ENCODE measurements around the gene TMEM120B.

TMEM120B gene

GRCh38 chr12:121806009-121806545 is 93.5 kb downstream of the TMEM120B start:
- DNase-seq: peak in 1 of 2 donors; percentile 31

DNA sequence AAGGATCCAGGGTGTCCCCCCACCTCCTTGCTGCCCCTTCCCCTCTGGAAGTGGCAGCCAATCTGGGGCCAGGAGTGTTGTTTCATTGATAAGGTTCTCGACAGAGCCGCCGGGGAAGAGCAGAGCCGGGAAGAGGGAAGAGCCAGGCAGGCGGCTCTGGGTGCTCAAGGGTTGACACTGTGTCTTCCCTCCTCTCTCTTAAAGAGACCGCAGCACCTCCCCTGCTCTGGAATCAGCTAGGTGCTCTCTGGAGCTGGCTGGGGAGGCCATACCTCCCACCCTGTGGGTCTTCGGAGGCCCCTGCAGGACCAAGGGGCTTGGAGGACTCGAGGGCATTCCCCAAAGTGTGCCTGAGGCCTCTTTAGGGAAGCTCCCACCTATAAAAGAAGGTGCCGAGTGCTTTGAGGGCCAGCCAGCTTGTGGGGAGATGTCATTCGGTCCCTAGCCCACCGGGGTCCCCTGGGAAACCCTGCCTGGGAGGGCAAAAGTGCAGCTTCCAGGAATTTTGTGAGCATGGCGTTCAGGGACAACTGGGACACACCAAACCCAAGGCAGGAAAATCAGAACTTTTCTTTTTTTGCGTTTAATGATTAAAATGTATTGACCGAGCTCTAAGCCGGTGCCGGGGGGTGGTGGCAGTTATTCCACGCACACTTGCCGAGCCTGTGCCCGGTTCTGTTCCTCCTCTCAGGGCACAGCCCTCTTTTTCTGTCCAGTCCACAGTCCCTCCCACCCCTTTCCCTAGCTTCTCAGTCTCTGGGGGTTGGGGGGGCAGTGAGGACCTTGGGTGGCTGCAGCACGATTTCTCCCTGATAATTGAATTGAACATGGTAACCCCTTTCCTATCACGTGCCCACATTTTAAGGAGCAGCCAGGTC is 94.2 kb downstream of the TMEM120B start:
- DNase-seq: no peak

DNA sequence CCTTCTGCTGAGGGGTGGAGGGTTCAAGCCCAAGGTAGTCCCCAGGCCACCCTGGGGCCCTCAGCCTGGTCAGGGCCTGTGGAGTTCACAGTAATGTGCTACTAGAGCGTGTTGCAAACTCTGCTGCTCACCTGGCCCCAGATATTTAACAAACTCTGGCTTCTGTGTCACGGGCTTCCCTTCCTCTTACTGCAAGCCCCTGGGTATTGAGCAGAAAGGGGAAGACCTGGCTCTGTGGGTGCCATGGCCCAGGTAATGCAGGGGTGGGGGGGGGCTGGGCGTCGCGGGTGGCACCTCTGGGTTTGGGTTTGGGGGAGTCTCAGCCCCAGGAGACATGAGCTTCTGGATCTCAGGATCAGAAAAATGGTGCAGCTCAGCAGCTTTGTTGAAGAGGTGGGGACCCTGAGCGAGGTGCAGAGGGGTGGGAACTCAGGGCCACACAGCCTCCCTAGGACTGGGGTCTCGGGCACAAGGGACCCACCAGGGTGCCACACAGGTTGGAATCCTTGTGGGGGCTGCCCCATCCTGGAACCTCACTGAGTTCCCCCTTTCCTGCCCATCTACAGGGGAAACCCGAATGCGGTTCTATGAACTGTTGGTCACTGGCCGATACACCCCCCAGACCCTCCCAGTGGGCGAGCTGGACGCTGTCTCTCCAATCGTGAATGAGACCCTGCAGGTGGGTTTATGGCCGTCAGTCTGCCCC is 95.2 kb downstream of the TMEM120B start:
- no peak for DNase-seq

GRCh38 chr12:121808623-121809022 is 96.1 kb downstream of the TMEM120B start:
- no peak for DNase-seq

- no peak for DNase-seq
Observed at GRCh38 chr12:121809712-121810116, 97.2 kb downstream of the TMEM120B start.

- no peak for DNase-seq
Observed at GRCh38 chr12:121810234-121810817, 97.8 kb downstream of the TMEM120B start.

- no peak for DNase-seq
Observed at GRCh38 chr12:121810833-121811433, 98.4 kb downstream of the TMEM120B start.

DNA sequence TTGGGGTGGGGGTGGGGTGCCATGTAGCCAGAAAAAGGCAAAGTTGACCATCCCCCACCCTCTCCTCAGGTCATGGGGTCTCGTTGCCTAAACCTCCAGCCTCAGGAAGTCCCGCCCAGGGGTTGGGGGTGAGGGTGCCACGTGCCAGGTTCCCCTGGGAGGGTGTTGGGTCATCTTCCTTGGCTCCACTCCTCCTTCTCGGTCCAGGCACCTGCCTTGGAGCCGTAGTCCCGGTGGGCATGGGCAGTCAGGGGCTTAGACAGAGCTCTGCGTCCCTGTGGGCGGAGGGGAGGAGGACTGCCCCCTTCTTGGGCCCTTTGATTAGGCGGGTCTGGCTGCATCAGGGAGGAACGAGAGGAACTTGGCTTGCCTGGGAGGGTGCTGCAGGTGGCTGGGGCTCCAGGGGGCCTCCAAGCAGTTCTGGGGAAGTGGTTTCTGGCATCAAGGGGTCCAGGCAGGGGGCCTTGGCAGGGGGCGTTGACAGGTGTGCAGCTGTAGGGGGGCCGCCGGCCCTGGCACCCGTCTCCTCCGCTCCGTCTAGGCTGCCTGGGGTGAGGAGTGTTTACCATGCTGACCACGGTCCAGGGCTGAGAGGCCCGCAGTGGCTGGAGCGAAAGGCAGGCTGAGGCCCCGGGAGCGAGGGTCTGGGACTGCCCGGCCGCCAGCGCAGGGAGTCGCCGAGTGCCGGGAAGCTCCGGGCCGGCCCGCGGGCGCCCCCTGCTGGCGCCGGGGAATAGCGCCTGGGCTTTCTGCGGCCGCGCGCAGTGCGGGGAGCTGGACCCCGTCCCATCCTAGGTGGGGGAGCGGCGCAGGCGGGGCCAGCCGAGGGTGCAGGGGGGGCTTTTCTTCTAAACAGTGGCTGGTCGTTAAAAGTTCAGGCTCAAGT is 99.1 kb downstream of the TMEM120B start:
- DNase-seq: peak; percentile 31 to 46

- DNase-seq: no peak
Observed at GRCh38 chr12:121812320-121812871, 99.8 kb downstream of the TMEM120B start.

GRCh38 chr12:121812921-121813896 is 100.7 kb downstream of the TMEM120B start:
- no peak for DNase-seq

DNA sequence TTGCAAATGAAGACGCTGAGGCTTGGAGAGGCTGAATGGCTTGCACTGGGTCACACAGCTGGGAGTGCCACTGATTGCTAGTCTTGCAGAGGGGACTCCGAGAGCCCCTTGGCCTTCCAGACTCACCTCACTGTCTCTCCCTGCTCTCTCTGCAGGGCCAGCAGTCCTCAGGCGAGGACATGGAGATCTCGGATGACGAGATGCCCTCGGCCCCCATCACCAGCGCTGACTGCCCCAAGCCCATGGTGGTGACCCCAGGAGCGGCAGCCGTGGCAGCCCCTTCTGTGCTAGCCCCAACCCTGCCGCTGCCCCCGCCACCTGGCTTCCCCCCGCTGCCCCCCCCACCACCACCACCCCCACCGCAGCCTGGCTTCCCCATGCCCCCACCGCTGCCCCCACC is 101.4 kb downstream of the TMEM120B start:
- no peak for DNase-seq

- no peak for DNase-seq
Observed at GRCh38 chr12:121814429-121815119, 102.0 kb downstream of the TMEM120B start.

GRCh38 chr12:121815263-121815662 is 102.7 kb downstream of the TMEM120B start:
- no peak for DNase-seq

DNA sequence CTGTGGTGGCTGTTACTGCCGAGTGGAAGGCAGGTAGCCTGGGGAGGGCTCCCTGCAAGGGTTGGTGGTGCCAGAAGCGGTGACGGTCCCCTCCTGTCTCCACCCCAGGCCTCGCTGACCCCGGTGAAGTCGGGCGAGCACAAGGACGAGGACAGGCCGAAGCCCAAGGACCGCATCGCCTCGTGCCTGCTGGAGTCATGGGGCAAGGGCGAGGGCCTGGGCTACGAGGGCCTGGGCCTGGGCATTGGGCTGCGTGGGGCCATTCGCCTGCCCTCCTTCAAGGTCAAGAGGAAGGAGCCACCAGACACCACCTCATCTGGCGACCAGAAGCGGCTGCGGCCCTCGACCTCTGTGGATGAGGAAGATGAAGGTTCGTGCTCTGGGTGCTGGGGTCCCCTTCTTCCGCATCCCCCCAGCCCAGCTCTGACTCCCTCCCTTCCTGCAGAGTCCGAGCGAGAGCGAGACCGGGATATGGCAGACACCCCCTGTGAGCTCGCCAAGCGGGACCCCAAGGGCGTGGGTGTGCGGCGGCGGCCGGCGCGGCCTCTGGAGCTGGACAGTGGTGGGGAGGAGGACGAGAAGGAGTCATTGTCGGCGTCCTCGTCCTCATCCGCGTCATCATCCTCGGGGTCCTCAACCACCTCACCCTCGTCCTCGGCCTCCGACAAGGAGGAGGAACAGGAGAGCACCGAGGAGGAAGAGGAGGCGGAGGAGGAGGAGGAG is 104.5 kb downstream of the TMEM120B start:
- no peak for DNase-seq

GRCh38 chr12:121817648-121818043 is 105.1 kb downstream of the TMEM120B start:
- no peak for DNase-seq

- no peak for DNase-seq
Observed at GRCh38 chr12:121819212-121819949, 106.8 kb downstream of the TMEM120B start.

DNA sequence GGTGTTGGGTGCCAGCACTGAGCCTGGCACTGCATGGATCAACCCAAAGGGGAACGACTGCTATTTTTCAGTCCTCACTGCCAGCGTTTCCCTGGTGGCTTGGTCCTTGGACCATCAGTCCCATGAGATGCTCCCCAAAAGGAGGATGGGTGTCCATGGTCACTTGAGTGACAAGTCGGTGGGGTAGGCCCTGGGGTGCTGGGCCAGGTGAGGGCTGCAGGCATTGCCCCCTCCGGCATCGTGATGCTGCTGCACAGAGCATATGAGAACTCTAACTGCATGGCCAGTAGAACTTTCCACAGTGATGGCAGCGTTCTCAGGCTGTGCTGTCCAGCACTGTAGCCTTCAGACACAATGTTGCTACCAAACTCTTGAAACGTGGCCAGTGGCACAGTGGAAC is 107.5 kb downstream of the TMEM120B start:
- no peak for DNase-seq

DNA sequence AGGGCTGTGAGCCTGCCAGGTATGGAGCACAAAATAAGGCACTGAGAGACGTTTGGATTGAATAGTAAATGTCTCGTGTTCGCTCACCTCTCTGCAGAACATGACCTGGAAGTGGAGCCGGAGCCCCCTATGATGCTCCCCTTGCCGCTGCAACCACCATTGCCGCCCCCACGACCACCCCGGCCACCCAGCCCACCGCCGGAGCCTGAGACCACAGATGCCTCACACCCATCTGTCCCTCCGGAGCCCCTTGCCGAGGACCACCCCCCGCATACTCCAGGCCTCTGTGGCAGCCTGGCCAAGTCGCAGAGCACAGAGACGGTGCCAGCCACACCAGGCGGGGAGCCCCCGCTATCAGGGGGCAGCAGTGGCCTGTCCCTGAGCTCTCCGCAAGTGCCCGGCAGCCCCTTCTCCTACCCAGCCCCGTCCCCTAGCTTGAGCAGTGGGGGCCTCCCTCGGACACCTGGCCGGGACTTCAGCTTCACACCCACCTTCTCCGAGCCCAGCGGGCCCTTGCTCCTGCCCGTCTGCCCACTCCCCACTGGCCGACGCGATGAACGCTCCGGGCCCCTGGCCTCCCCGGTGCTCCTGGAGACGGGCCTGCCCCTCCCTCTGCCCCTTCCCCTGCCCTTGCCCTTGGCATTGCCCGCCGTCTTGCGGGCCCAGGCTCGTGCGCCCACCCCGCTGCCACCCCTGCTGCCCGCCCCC is 110.0 kb downstream of the TMEM120B start:
- DNase-seq: no peak

Measured in bone marrow (tissue), 2 donors.